Measurements from ENCODE around the gene NDUFAF8.

NDUFAF8 gene

GRCh38 chr17:81234506-81234855 lies 4.6 kb upstream of the NDUFAF8 start:
- no peak overlapping the region for H3K18ac ChIP-seq (ENCODE audit: low read length)
- H2BK120ac ChIP-seq (ENCODE audit: low read depth, low read length), result no peak overlapping the region
- no peak overlapping the region for H3K4ac ChIP-seq (ENCODE audit: low read length)
- H3K9me3 ChIP-seq (replicated peaks in 1 of 2; ENCODE audit: control insufficient read depth in 2 of 2, insufficient read depth in 1 of 2, low read depth in 1 of 2, low read length in 2 of 2), result peaks cover 0 to 5% of the 10 kb centered on the region in 2 donors
- no peak overlapping the region for H4K8ac ChIP-seq (ENCODE audit: low read depth, low read length)
- no CpG with 5 or more reads among the region's 13 CpGs for WGBS, 2 donors (ENCODE audit: extremely low coverage in 2 of 2, insufficient read length in 2 of 2, insufficient replicate concordance in 1 of 2)
- no peak overlapping the region for H2AFZ ChIP-seq (ENCODE audit: low read length)
- no peak overlapping the region for H2BK12ac ChIP-seq (ENCODE audit: low read length)
- H3K36me3 ChIP-seq (replicated peaks in 1 of 2; ENCODE audit: control insufficient read depth in 2 of 2, insufficient read depth in 2 of 2, low read length in 2 of 2), result peaks cover 11 to 21% of the 10 kb centered on the region in 2 donors
- peaks cover 27% of the 10 kb centered on the region for H3K79me1 ChIP-seq (ENCODE audit: low read depth, low read length)
- H3K23ac ChIP-seq (ENCODE audit: low read depth, low read length, poor library complexity), result no peak overlapping the region
- H3K4me2 ChIP-seq (ENCODE audit: insufficient read depth, low read length, poor library complexity, severe bottlenecking), result no peak overlapping the region
- H3K27ac ChIP-seq (replicated peaks; ENCODE audit: low read length), result no peak overlapping the region
- no peak overlapping the region for H2BK5ac ChIP-seq (ENCODE audit: low read length)
- H2AK5ac ChIP-seq (ENCODE audit: low read depth, low read length), result no peak overlapping the region
- no peak overlapping the region for H2BK15ac ChIP-seq (ENCODE audit: low read length)
- H3K4me1 ChIP-seq (ENCODE audit: control insufficient read depth in 2 of 2, insufficient read depth in 1 of 2, low read depth in 1 of 2, low read length in 2 of 2), result peaks cover 2 to 3% of the 10 kb centered on the region in 2 donors
- peak overlapping the region; percentile 44 for H3K9ac ChIP-seq (ENCODE audit: low read depth, low read length, poor library complexity)
- no peak overlapping the region for H3K4me3 ChIP-seq (ENCODE audit: low read length in 2 of 2)
- no peak overlapping the region for H4K91ac ChIP-seq (ENCODE audit: low read depth, low read length, poor library complexity)
- DNase-seq (ENCODE audit: low spot score), result no peak
- no peak overlapping the region for H3K14ac ChIP-seq (ENCODE audit: low read length)
- no peaks in the 10 kb centered on the region for H3K27me3 ChIP-seq (ENCODE audit: control insufficient read depth in 3 of 3, insufficient read depth in 3 of 3, low read depth in 1 of 3, low read length in 3 of 3)

GRCh38 chr17:81234940-81235821 lies 3.9 kb upstream of the NDUFAF8 start:
- no peak for DNase-seq (ENCODE audit: low spot score)
- Histone ChIP-seq H2BK12ac (ENCODE audit: low read length) (no peak overlapping the region), H3K4me2 (ENCODE audit: insufficient read depth, low read length, poor library complexity, severe bottlenecking) (no peak overlapping the region), H4K8ac (ENCODE audit: low read depth, low read length) (no peak overlapping the region), H4K91ac (ENCODE audit: low read depth, low read length, poor library complexity) (no peak overlapping the region), H3K18ac (ENCODE audit: low read length) (no peak overlapping the region), H3K27me3 (ENCODE audit: control insufficient read depth in 3 of 3, insufficient read depth in 3 of 3, low read depth in 1 of 3, low read length in 3 of 3) (no peaks in the 10 kb centered on the region), H3K79me1 (ENCODE audit: low read depth, low read length) (peaks cover 33% of the 10 kb centered on the region), H3K4ac (ENCODE audit: low read length) (no peak overlapping the region), H3K9me3 (replicated peaks in 1 of 2; ENCODE audit: control insufficient read depth in 2 of 2, insufficient read depth in 1 of 2, low read depth in 1 of 2, low read length in 2 of 2) (peaks cover 0 to 5% of the 10 kb centered on the region in 2 donors), H2AK5ac (ENCODE audit: low read depth, low read length) (no peak overlapping the region), H2AFZ (ENCODE audit: low read length) (no peak overlapping the region), H3K14ac (ENCODE audit: low read length) (no peak overlapping the region), H3K9ac (ENCODE audit: low read depth, low read length, poor library complexity) (no peak overlapping the region), H2BK120ac (ENCODE audit: low read depth, low read length) (no peak overlapping the region), H3K4me3 (ENCODE audit: low read length in 2 of 2) (peak overlapping the region in 1 of 2 donors; percentile 59), H3K4me1 (ENCODE audit: control insufficient read depth in 2 of 2, insufficient read depth in 1 of 2, low read depth in 1 of 2, low read length in 2 of 2) (peaks cover 7 to 8% of the 10 kb centered on the region in 2 donors), H2BK15ac (ENCODE audit: low read length) (no peak overlapping the region), H3K23ac (ENCODE audit: low read depth, low read length, poor library complexity) (no peak overlapping the region), H3K36me3 (replicated peaks in 1 of 2; ENCODE audit: control insufficient read depth in 2 of 2, insufficient read depth in 2 of 2, low read length in 2 of 2) (peaks cover 6 to 14% of the 10 kb centered on the region in 2 donors), H3K27ac (replicated peaks; ENCODE audit: low read length) (no peak overlapping the region), H2BK5ac (ENCODE audit: low read length) (no peak overlapping the region)
- no CpG with 5 or more reads among the region's 26 CpGs for WGBS, 2 donors (ENCODE audit: extremely low coverage in 2 of 2, insufficient read length in 2 of 2, insufficient replicate concordance in 1 of 2)

DNA sequence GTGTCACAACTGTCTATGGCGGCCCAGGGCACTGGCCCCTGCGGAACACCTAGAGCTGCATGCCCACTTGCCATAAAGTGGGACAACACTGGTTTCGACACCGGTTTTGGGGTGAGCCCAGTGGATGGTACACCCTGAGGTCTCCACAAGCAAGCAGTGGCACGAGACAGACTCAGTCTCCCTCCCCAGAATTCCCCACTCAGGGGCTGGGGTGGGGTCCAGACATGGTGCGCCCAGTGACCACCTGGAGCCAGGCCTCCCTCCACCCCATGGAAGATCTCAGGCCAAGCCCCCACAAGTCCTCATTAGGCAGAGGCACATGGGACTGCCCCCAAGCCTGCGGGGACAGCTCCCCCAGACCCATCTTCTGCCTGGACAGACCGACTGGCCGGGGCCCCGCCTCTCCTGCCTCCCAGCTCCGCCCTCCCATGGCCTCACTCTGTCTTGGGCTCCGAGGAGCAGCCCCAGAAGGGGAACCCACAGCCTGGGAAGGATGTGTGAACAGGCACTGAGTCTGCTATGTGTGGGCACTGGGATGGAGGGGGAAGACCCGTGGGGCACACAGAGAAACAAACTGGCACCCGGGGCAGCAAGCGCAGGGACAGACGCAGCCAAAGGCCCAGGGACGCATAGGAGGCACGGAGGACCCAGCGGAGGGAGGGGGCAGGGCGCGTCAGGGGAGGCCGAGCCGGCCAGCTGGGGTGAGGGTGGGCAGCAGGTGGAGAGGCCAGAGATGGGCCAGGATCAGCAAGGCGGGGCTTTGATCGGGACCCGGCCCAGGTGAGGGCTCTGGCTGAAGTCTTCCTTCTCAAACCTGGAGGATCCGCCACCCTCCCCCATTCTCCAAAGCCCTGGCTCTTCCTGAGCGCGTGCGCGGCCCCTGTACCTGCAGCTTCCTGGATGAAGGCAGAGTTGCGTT lies 3.0 kb upstream of the NDUFAF8 start:
- no peak overlapping the region for H3K27ac ChIP-seq (replicated peaks; ENCODE audit: low read length)
- H2BK5ac ChIP-seq (ENCODE audit: low read length), result no peak overlapping the region
- peaks cover 8 to 14% of the 10 kb centered on the region in 2 donors for H3K4me1 ChIP-seq (ENCODE audit: control insufficient read depth in 2 of 2, insufficient read depth in 1 of 2, low read depth in 1 of 2, low read length in 2 of 2)
- no peak overlapping the region for H4K91ac ChIP-seq (ENCODE audit: low read depth, low read length, poor library complexity)
- H3K4ac ChIP-seq (ENCODE audit: low read length), result no peak overlapping the region
- H4K8ac ChIP-seq (ENCODE audit: low read depth, low read length), result no peak overlapping the region
- H3K14ac ChIP-seq (ENCODE audit: low read length), result no peak overlapping the region
- H3K4me3 ChIP-seq (ENCODE audit: low read length in 2 of 2), result peak overlapping the region in 1 of 2 donors; percentile 6
- no peak for DNase-seq (ENCODE audit: low spot score)
- H3K27me3 ChIP-seq (ENCODE audit: control insufficient read depth in 3 of 3, insufficient read depth in 3 of 3, low read depth in 1 of 3, low read length in 3 of 3), result no peaks in the 10 kb centered on the region
- H3K18ac ChIP-seq (ENCODE audit: low read length), result no peak overlapping the region
- WGBS, 2 donors (ENCODE audit: extremely low coverage in 2 of 2, insufficient read length in 2 of 2, insufficient replicate concordance in 1 of 2), result no CpG with 5 or more reads among the region's 32 CpGs
- H3K9me3 ChIP-seq (replicated peaks in 1 of 2; ENCODE audit: control insufficient read depth in 2 of 2, insufficient read depth in 1 of 2, low read depth in 1 of 2, low read length in 2 of 2), result peaks cover 0 to 3% of the 10 kb centered on the region in 2 donors
- H2BK15ac ChIP-seq (ENCODE audit: low read length), result no peak overlapping the region
- no peak overlapping the region for H3K9ac ChIP-seq (ENCODE audit: low read depth, low read length, poor library complexity)
- no peak overlapping the region for H2BK120ac ChIP-seq (ENCODE audit: low read depth, low read length)
- no peak overlapping the region for H3K23ac ChIP-seq (ENCODE audit: low read depth, low read length, poor library complexity)
- H2AFZ ChIP-seq (ENCODE audit: low read length), result no peak overlapping the region
- H3K4me2 ChIP-seq (ENCODE audit: insufficient read depth, low read length, poor library complexity, severe bottlenecking), result no peak overlapping the region
- H3K36me3 ChIP-seq (replicated peaks in 1 of 2; ENCODE audit: control insufficient read depth in 2 of 2, insufficient read depth in 2 of 2, low read length in 2 of 2), result peaks cover 7 to 11% of the 10 kb centered on the region in 2 donors
- H2AK5ac ChIP-seq (ENCODE audit: low read depth, low read length), result no peak overlapping the region
- peaks cover 34% of the 10 kb centered on the region for H3K79me1 ChIP-seq (ENCODE audit: low read depth, low read length)
- H2BK12ac ChIP-seq (ENCODE audit: low read length), result no peak overlapping the region

DNA sequence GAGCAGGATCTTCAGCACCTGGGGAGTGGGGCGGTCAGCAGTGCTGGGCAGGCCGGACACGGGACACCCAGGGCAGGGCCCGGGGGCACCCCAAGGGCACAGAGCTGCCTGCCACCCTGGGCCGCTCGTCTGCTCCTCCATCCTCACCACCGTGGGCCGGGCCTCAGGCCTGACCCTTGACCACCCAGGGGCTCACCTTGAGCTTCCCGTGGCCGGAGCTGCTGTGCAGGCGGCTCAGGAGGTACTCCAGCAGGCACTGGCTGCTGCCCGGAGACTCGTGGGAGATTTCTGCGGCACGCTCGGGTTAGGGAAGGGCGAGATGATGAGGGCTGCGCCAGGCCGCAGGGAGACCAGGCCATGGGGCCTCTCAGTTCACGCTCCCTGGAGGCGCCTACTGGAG lies 2.3 kb upstream of the NDUFAF8 start:
- H2AFZ ChIP-seq (ENCODE audit: low read length), result no peak overlapping the region
- no peak overlapping the region for H3K27ac ChIP-seq (replicated peaks; ENCODE audit: low read length)
- peaks cover 29% of the 10 kb centered on the region for H3K79me1 ChIP-seq (ENCODE audit: low read depth, low read length)
- H3K14ac ChIP-seq (ENCODE audit: low read length), result no peak overlapping the region
- no peak overlapping the region for H4K91ac ChIP-seq (ENCODE audit: low read depth, low read length, poor library complexity)
- no peak overlapping the region for H4K8ac ChIP-seq (ENCODE audit: low read depth, low read length)
- H2AK5ac ChIP-seq (ENCODE audit: low read depth, low read length), result no peak overlapping the region
- no peak overlapping the region for H2BK5ac ChIP-seq (ENCODE audit: low read length)
- no CpG with 5 or more reads among the region's 21 CpGs for WGBS, 2 donors (ENCODE audit: extremely low coverage in 2 of 2, insufficient read length in 2 of 2, insufficient replicate concordance in 1 of 2)
- peaks cover 8 to 13% of the 10 kb centered on the region in 2 donors for H3K36me3 ChIP-seq (replicated peaks in 1 of 2; ENCODE audit: control insufficient read depth in 2 of 2, insufficient read depth in 2 of 2, low read length in 2 of 2)
- no peaks in the 10 kb centered on the region for H3K27me3 ChIP-seq (ENCODE audit: control insufficient read depth in 3 of 3, insufficient read depth in 3 of 3, low read depth in 1 of 3, low read length in 3 of 3)
- H3K23ac ChIP-seq (ENCODE audit: low read depth, low read length, poor library complexity), result no peak overlapping the region
- no peak overlapping the region for H3K9ac ChIP-seq (ENCODE audit: low read depth, low read length, poor library complexity)
- H3K4ac ChIP-seq (ENCODE audit: low read length), result no peak overlapping the region
- no peak overlapping the region for H2BK15ac ChIP-seq (ENCODE audit: low read length)
- no peak for DNase-seq (ENCODE audit: low spot score)
- peaks cover 0 to 1% of the 10 kb centered on the region in 2 donors for H3K9me3 ChIP-seq (replicated peaks in 1 of 2; ENCODE audit: control insufficient read depth in 2 of 2, insufficient read depth in 1 of 2, low read depth in 1 of 2, low read length in 2 of 2)
- no peak overlapping the region for H3K18ac ChIP-seq (ENCODE audit: low read length)
- peak overlapping the region; percentile 84 for H2BK12ac ChIP-seq (ENCODE audit: low read length)
- H3K4me1 ChIP-seq (ENCODE audit: control insufficient read depth in 2 of 2, insufficient read depth in 1 of 2, low read depth in 1 of 2, low read length in 2 of 2), result peaks cover 8 to 14% of the 10 kb centered on the region in 2 donors
- no peak overlapping the region for H3K4me2 ChIP-seq (ENCODE audit: insufficient read depth, low read length, poor library complexity, severe bottlenecking)
- H2BK120ac ChIP-seq (ENCODE audit: low read depth, low read length), result no peak overlapping the region
- peak overlapping the region; percentile 6 to 97 for H3K4me3 ChIP-seq (ENCODE audit: low read length in 2 of 2)
